HepG2 (cell line): Measurements from ENCODE around the gene CARD19. TPM values are rescaled to one million over a fixed set of nuclear protein-coding genes. Genes with fewer than 3 reads are reported as not detected.

Experiments used
- ATF1 ChIP-seq: IDR thresholded peaks from 2 replicates; pipeline ENCODE4 v1.6.1; 2016; ENCODE audit warnings: mild to moderate bottlenecking, control low read depth
- KMT2A ChIP-seq: sonication (generic); formaldehyde crosslinking; IDR thresholded peaks from 2 replicates; pipeline ENCODE4 v1.4.0; 2020; ENCODE audit warnings: missing genetic modification reagents
- NFYC ChIP-seq: IDR thresholded peaks from 2 replicates; pipeline ENCODE4 v1.6.1; 2016; ENCODE audit warnings: missing genetic modification reagents, missing compliant biosample characterization
- NR0B2 ChIP-seq: sonication (generic); formaldehyde crosslinking; IDR thresholded peaks from 2 replicates; pipeline ENCODE4 v1.4.0; 2020; ENCODE audit warnings: mild to moderate bottlenecking, missing genetic modification reagents
- PRDM10 ChIP-seq: sonication (generic); formaldehyde crosslinking; IDR thresholded peaks from 2 replicates; pipeline ENCODE4 v1.4.0; 2020; ENCODE audit warnings: low read depth, missing genetic modification reagents
- RAD21 ChIP-seq: fragments of 450-650 bp; formaldehyde crosslinking; IDR thresholded peaks from 2 replicates; pipeline ENCODE4 v1.5.0; 2020; ENCODE audit warnings: mild to moderate bottlenecking
- SALL1 ChIP-seq: sonication (generic); formaldehyde crosslinking; IDR thresholded peaks from 2 replicates; pipeline ENCODE4 v1.8.0; 2022; ENCODE audit warnings: mild to moderate bottlenecking, missing genetic modification reagents
- STAG1 ChIP-seq: sonication (generic); formaldehyde crosslinking; IDR thresholded peaks from 2 replicates; pipeline ENCODE4 v1.4.0; 2020; ENCODE audit warnings: missing genetic modification reagents
- XRCC5 ChIP-seq: fragments of 200-400 bp; formaldehyde crosslinking; optimal IDR thresholded peaks from 2 replicates; pipeline ENCODE3; 2017; ENCODE audit warnings: mild to moderate bottlenecking, low read length
- ZNF329 ChIP-seq: sonication (generic); formaldehyde crosslinking; IDR thresholded peaks from 2 replicates; pipeline ENCODE4 v1.9.0; 2021; ENCODE audit warnings: low read depth, mild to moderate bottlenecking, missing genetic modification reagents
- ZNF431 ChIP-seq: sonication (generic); formaldehyde crosslinking; IDR thresholded peaks from 2 replicates; pipeline ENCODE4 v1.9.0; 2022; ENCODE audit warnings: missing genetic modification reagents, low read depth, mild to moderate bottlenecking, borderline replicate concordance
- ZNF552 ChIP-seq: sonication (generic); formaldehyde crosslinking; IDR thresholded peaks from 2 replicates; pipeline ENCODE4 v1.9.0; 2022; ENCODE audit warnings: missing genetic modification reagents, mild to moderate bottlenecking, borderline replicate concordance
- ZSCAN30 ChIP-seq: sonication (generic); formaldehyde crosslinking; IDR thresholded peaks from 2 replicates; pipeline ENCODE4 v1.5.0; 2020; ENCODE audit warnings: mild to moderate bottlenecking, missing genetic modification reagents
- polyA plus RNA-seq, 8 experiments: library from polyadenylated mRNA; depleted of rRNA in 3 of 8; stranded (reverse) in 7 of 8; unstranded in 1 of 8; fragments of >200 nt; fragmentation: Illumina TruSeq in 4 of 8; extraction: Trizol in 4 of 8; gene quantifications; 2 replicates each; pipeline versions ENCODE4 v1.2.1 to v1.2.3, GENCODE V29; 2011 to 2016; ENCODE audit warnings: low read depth in 4 of 8, missing spikeins in 1 of 8, mixed read lengths in 1 of 8; ENCODE audit not compliant: insufficient read depth in 1 of 8
- total RNA-seq, 5 experiments: library from RNA; depleted of rRNA; stranded (reverse); fragments of >200 nt; fragmentation: Illumina TruSeq; extraction: Trizol; gene quantifications; 2 replicates each; pipeline ENCODE4 v1.2.3, GENCODE V29; 2016; ENCODE audit warnings: low read depth in 1 of 5
- TF ChIP-seq, protein P1 (sequence below): sonication (generic); formaldehyde crosslinking; IDR thresholded peaks from 2 replicates; pipeline ENCODE4 v1.5.0; 2020; ENCODE audit warnings: mild to moderate bottlenecking, missing genetic modification reagents
- TF ChIP-seq, protein P2 (sequence below): sonication (generic); formaldehyde crosslinking; IDR thresholded peaks from 2 replicates; pipeline ENCODE4 v1.4.0; 2020; ENCODE audit warnings: missing genetic modification reagents
- TF ChIP-seq, protein P3 (sequence below): sonication (generic); formaldehyde crosslinking; IDR thresholded peaks from 2 replicates; pipeline ENCODE4 v1.8.0; 2022; ENCODE audit warnings: missing genetic modification reagents, mild to moderate bottlenecking, borderline replicate concordance

The CARD19 gene
- total and polyA plus RNA-seq, 2 of the 13 experiments (the other 11 are each of a cell fraction or from before 2014, with no cell fraction given): 18.4 to 47.2 TPM

- TF ChIP-seq PRDM10 (CRISPR knock-in tag) (no peak), ZNF552 (CRISPR knock-in tag) (no peak), STAG1 (peak; percentile 78), ZSCAN30 (CRISPR knock-in tag) (no peak), ZNF431 (CRISPR knock-in tag) (no peak), RAD21 (CRISPR knock-in tag) (peak; percentile 33; the same call in 1 of the 2 replicates), ZNF329 (CRISPR knock-in tag) (no peak), XRCC5 (peak; percentile 62), NR0B2 (CRISPR knock-in tag) (no peak), ATF1 (CRISPR knock-in tag) (no peak), KMT2A (no peak), NFYC (no peak), SALL1 (CRISPR knock-in tag) (no peak)
- TF ChIP-seq, protein P1, sequence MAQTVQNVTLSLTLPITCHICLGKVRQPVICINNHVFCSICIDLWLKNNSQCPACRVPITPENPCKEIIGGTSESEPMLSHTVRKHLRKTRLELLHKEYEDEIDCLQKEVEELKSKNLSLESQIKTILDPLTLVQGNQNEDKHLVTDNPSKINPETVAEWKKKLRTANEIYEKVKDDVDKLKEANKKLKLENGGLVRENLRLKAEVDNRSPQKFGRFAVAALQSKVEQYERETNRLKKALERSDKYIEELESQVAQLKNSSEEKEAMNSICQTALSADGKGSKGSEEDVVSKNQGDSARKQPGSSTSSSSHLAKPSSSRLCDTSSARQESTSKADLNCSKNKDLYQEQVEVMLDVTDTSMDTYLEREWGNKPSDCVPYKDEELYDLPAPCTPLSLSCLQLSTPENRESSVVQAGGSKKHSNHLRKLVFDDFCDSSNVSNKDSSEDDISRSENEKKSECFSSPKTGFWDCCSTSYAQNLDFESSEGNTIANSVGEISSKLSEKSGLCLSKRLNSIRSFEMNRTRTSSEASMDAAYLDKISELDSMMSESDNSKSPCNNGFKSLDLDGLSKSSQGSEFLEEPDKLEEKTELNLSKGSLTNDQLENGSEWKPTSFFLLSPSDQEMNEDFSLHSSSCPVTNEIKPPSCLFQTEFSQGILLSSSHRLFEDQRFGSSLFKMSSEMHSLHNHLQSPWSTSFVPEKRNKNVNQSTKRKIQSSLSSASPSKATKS: no peak
- TF ChIP-seq, protein P2, sequence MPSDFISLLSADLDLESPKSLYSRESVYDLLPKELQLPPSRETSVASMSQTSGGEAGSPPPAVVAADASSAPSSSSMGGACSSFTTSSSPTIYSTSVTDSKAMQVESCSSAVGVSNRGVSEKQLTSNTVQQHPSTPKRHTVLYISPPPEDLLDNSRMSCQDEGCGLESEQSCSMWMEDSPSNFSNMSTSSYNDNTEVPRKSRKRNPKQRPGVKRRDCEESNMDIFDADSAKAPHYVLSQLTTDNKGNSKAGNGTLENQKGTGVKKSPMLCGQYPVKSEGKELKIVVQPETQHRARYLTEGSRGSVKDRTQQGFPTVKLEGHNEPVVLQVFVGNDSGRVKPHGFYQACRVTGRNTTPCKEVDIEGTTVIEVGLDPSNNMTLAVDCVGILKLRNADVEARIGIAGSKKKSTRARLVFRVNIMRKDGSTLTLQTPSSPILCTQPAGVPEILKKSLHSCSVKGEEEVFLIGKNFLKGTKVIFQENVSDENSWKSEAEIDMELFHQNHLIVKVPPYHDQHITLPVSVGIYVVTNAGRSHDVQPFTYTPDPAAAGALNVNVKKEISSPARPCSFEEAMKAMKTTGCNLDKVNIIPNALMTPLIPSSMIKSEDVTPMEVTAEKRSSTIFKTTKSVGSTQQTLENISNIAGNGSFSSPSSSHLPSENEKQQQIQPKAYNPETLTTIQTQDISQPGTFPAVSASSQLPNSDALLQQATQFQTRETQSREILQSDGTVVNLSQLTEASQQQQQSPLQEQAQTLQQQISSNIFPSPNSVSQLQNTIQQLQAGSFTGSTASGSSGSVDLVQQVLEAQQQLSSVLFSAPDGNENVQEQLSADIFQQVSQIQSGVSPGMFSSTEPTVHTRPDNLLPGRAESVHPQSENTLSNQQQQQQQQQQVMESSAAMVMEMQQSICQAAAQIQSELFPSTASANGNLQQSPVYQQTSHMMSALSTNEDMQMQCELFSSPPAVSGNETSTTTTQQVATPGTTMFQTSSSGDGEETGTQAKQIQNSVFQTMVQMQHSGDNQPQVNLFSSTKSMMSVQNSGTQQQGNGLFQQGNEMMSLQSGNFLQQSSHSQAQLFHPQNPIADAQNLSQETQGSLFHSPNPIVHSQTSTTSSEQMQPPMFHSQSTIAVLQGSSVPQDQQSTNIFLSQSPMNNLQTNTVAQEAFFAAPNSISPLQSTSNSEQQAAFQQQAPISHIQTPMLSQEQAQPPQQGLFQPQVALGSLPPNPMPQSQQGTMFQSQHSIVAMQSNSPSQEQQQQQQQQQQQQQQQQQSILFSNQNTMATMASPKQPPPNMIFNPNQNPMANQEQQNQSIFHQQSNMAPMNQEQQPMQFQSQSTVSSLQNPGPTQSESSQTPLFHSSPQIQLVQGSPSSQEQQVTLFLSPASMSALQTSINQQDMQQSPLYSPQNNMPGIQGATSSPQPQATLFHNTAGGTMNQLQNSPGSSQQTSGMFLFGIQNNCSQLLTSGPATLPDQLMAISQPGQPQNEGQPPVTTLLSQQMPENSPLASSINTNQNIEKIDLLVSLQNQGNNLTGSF (CRISPR knock-in tag): no peak
- TF ChIP-seq, protein P3, sequence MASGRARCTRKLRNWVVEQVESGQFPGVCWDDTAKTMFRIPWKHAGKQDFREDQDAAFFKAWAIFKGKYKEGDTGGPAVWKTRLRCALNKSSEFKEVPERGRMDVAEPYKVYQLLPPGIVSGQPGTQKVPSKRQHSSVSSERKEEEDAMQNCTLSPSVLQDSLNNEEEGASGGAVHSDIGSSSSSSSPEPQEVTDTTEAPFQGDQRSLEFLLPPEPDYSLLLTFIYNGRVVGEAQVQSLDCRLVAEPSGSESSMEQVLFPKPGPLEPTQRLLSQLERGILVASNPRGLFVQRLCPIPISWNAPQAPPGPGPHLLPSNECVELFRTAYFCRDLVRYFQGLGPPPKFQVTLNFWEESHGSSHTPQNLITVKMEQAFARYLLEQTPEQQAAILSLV (CRISPR knock-in tag): no peak
- TF ChIP-seq, all 625 proteins: peak for 12
These were observed 58.4 kb downstream of the CARD19 start (continued) for GRCh38 chr9:93154293-93154903.
